GM10266 (cell line): ENCODE results near the gene MRGPRG.

Source experiments
- DNase-seq: peaks from one replicate; pipeline ENCODE4 v3.0.0; 2012; ENCODE audit errors: extremely low spot score
- TF ChIP-seq, protein P1 (sequence below): IDR thresholded peaks from 2 replicates; pipeline ENCODE4 v1.5.1; 2012; ENCODE audit warnings: mild to moderate bottlenecking, low read depth; ENCODE audit not compliant: control insufficient read depth, insufficient read depth; ENCODE audit errors: missing control alignments

The MRGPRG gene

DNA sequence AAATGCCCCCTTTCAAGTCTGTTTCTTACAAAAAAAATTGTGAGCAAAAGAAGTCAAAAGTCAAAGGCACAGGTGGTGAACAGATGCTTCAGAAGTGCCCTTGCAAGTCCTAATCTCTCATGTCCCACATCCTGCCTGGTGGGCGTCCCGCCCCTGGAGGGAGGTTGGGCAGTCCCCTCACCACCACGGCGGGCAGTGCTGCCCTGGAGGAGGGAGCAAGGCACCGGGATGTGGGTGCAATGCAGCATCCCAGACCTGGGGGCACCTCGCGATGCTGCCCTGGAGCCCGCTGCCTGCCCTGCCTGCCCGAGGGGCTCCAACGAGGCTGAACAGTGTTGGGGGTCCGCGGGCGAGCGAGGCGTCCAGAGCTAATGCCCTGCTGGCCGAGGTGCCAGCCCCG is 15.9 kb downstream of the MRGPRG start:
- TF ChIP-seq, protein P1, sequence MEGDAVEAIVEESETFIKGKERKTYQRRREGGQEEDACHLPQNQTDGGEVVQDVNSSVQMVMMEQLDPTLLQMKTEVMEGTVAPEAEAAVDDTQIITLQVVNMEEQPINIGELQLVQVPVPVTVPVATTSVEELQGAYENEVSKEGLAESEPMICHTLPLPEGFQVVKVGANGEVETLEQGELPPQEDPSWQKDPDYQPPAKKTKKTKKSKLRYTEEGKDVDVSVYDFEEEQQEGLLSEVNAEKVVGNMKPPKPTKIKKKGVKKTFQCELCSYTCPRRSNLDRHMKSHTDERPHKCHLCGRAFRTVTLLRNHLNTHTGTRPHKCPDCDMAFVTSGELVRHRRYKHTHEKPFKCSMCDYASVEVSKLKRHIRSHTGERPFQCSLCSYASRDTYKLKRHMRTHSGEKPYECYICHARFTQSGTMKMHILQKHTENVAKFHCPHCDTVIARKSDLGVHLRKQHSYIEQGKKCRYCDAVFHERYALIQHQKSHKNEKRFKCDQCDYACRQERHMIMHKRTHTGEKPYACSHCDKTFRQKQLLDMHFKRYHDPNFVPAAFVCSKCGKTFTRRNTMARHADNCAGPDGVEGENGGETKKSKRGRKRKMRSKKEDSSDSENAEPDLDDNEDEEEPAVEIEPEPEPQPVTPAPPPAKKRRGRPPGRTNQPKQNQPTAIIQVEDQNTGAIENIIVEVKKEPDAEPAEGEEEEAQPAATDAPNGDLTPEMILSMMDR: no peak
- DNase-seq: no peak

GRCh38 chr11:3202305-3202704 is 16.3 kb downstream of the MRGPRG start:
- DNase-seq: no peak
- TF ChIP-seq, protein P1: no peak

- no peak for DNase-seq
- TF ChIP-seq, protein P1: no peak
Measured at GRCh38 chr11:3201677-3202181, 16.9 kb downstream of the MRGPRG start.

DNA sequence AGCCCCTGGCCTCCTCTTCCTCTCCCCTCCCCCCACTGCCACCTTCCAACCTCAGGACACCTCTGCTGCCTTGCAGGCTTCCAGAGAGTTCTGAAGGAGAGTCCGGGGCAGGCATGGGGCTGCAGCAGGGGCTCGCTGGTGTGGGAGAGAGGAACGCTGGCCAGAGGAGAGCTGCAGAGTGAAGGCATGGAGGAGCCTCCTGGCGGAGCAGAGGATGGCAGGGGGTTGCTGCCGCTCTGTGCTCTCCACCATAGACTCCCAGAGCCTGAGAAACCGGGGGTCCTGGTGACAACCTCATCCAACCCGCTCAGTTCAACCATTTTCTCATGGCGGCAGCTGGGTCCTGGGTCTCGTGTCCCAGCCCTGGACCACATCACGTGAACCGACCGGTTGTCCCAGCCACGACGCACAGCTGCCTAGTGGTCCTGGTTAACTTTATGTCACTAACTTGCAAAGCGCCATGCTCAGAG is 17.5 kb downstream of the MRGPRG start:
- TF ChIP-seq, protein P1: no peak
- DNase-seq: no peak

- TF ChIP-seq, protein P1: no peak
- DNase-seq: no peak
Measured at GRCh38 chr11:3200388-3201111, 18.1 kb downstream of the MRGPRG start.

DNA sequence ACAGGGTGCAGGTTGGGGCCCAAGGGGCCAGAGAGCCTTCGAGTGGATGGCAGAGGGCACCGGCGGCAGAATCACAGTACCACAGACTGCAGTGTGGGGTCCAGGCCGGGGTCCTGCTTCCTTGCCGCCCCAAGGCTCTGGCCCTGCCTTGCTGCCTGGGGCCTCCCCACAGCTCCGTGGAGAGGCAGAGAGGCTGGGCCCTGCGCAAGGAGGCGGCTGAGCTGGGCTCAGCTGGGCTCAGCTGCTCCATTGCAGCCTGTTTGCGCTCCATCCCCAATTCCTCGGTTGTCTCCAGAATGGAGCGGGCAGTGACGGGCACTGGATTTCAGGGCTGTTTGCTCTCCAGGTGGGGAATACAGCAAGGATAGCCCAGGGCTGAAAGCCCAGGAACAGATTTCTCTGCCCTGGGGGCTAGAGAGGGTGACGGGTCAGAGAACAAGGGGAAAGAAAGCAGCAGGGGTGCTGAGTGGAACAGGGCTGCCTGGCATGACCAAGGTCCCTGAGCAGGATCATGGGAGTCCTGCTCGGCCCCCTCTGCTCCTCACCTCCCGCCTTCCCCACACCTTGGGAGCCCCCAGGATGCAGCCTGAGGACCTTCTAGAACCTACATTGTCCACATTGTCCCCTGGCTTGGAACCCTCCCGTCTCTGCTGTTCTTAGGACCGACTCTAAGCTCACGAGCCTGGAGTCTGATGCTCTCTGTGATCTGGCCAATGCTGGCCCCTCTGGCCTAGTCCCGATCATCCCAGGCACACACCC is 18.9 kb downstream of the MRGPRG start:
- no peak for DNase-seq
- TF ChIP-seq, protein P1: no peak

- TF ChIP-seq, protein P1: no peak
- DNase-seq: no peak
Measured at GRCh38 chr11:3198815-3199214, 19.8 kb downstream of the MRGPRG start.
